Neural cell (in vitro differentiated cells): ENCODE measurements around the gene PIP5K1B. TPM values are rescaled to one million over a fixed set of nuclear protein-coding genes. Genes with fewer than 3 reads are reported as not detected.
"Not testable (repeated sequence)": the region's sequence is repeated elsewhere in the genome, so short reads cannot be mapped to it uniquely, and the experiment has no call there.

Source experiments
- H2AFZ ChIP-seq: fragments of 200-600, 300-800 bp; sonication (generic), shearing (Covaris generic); 2 replicates; pipeline ENCODE4 v1.6.0; 2014; ENCODE audit warnings: low read depth, mild to moderate bottlenecking, antibody characterized with exemption, low read length, moderate library complexity
- H3F3A ChIP-seq: fragments of 200-600 bp; shearing (Covaris generic); 2 replicates; pipeline ENCODE4 v1.6.1; 2016; ENCODE audit warnings: mild to moderate bottlenecking, moderate library complexity, mixed read lengths, antibody characterized with exemption, low read length; ENCODE audit not compliant: insufficient read depth, poor library complexity, severe bottlenecking
- H3K27ac ChIP-seq: fragments of 200-600, 300-800 bp; sonication (generic), shearing (Covaris generic); 2 replicates; pipeline ENCODE4 v1.5.1; 2014; ENCODE audit warnings: mild to moderate bottlenecking, low read length, moderate library complexity
- H3K27me3 ChIP-seq: fragments of 300-800, 200-600 bp; sonication (generic), shearing (Covaris generic); 2 replicates; pipeline ENCODE4 v1.6.0; 2014; ENCODE audit warnings: mild to moderate bottlenecking, low read depth, low read length, moderate library complexity; ENCODE audit not compliant: insufficient read depth
- H3K36me3 ChIP-seq: fragments of 300-800, 200-600 bp; sonication (generic), shearing (Covaris generic); 2 replicates; pipeline ENCODE4 v1.5.1; 2014; ENCODE audit warnings: mild to moderate bottlenecking, antibody characterized with exemption, low read length, moderate library complexity; ENCODE audit not compliant: insufficient read depth
- H3K4me2 ChIP-seq: fragments of 300-800, 200-600 bp; sonication (generic), shearing (Covaris generic); 2 replicates; pipeline ENCODE4 v1.6.0; 2014; ENCODE audit warnings: mild to moderate bottlenecking, low read length
- H3K4me3 ChIP-seq: fragments of 300-800, 200-600 bp; sonication (generic), shearing (Covaris generic); 2 replicates; pipeline ENCODE4 v1.5.1; 2014; ENCODE audit warnings: mild to moderate bottlenecking, low read length, moderate library complexity
- H3K79me2 ChIP-seq: fragments of 200-600 bp; shearing (Covaris generic); replicated peaks from 2 replicates; pipeline ENCODE4 v1.6.0; 2014; ENCODE audit warnings: mild to moderate bottlenecking, low read length, moderate library complexity; ENCODE audit not compliant: insufficient read depth
- H3K9ac ChIP-seq: fragments of 300-800, 200-600 bp; sonication (generic), shearing (Covaris generic); 2 replicates; pipeline ENCODE4 v1.6.1; 2016; ENCODE audit warnings: mild to moderate bottlenecking, low read length, mixed read lengths
- H3K9me2 ChIP-seq: fragments of 200-600 bp; shearing (Covaris generic); 2 replicates; pipeline ENCODE4 v1.6.1; 2016; ENCODE audit warnings: mild to moderate bottlenecking, low read length, mixed read lengths; ENCODE audit not compliant: insufficient read depth
- H3K9me3 ChIP-seq: fragments of 200-600, 300-800 bp; sonication (generic), shearing (Covaris generic); 2 replicates; pipeline ENCODE4 v1.6.1; 2016; ENCODE audit warnings: mild to moderate bottlenecking, mixed run types, low read length, moderate library complexity, mixed read lengths
- H4K20me1 ChIP-seq: fragments of 200-600 bp; shearing (Covaris generic); 2 replicates; pipeline ENCODE4 v1.6.1; 2016; ENCODE audit warnings: mild to moderate bottlenecking, mixed run types; ENCODE audit not compliant: insufficient read depth
- EP300 ChIP-seq: fragments of 450-650 bp; conservative IDR thresholded peaks from 2 replicates; pipeline ENCODE4 v1.6.1; 2014; ENCODE audit warnings: antibody characterized with exemption, mild to moderate bottlenecking, moderate library complexity; ENCODE audit not compliant: poor library complexity, severe bottlenecking
- EZH2 ChIP-seq: fragments of 200-600, 300-800 bp; shearing (Covaris generic), sonication (generic); IDR thresholded peaks from 2 replicates; pipeline ENCODE4 v1.6.1; 2014; ENCODE audit warnings: antibody characterized with exemption, low read length, borderline replicate concordance, mild to moderate bottlenecking; ENCODE audit not compliant: insufficient read depth, poor library complexity, severe bottlenecking
- MXI1 ChIP-seq: fragments of 450-650 bp; conservative IDR thresholded peaks from 2 replicates; pipeline ENCODE4 v1.6.1; 2014; ENCODE audit warnings: antibody characterized with exemption, mild to moderate bottlenecking; ENCODE audit not compliant: poor library complexity, severe bottlenecking
- POLR2AphosphoS5 ChIP-seq: IDR thresholded peaks from 2 replicates; pipeline ENCODE4 v1.6.1; 2012
- RAD21 ChIP-seq: fragments of 450-650 bp; conservative IDR thresholded peaks from 2 replicates; pipeline ENCODE4 v1.6.1; 2014; ENCODE audit warnings: antibody characterized with exemption, mild to moderate bottlenecking, moderate library complexity
- SMC3 ChIP-seq: fragments of 450-650 bp; conservative IDR thresholded peaks from 2 replicates; pipeline ENCODE4 v1.6.1; 2014; ENCODE audit warnings: antibody characterized with exemption, mild to moderate bottlenecking, moderate library complexity; ENCODE audit not compliant: poor library complexity
- TAF1 ChIP-seq: IDR thresholded peaks from 2 replicates; pipeline ENCODE4 v1.6.1; 2012; ENCODE audit warnings: low read depth
- polyA plus RNA-seq: library from polyadenylated mRNA; depleted of rRNA; stranded (reverse); fragments of >200 nt; gene quantifications from 2 replicates; pipeline ENCODE4 v1.2.3, GENCODE V29; 2014
- TF ChIP-seq, protein P1 (sequence below): fragments of 450-650 bp; IDR thresholded peaks from 2 replicates; pipeline ENCODE4 v1.5.1; 2014; ENCODE audit warnings: antibody characterized with exemption, mild to moderate bottlenecking, moderate library complexity; ENCODE audit not compliant: poor library complexity, severe bottlenecking
- TF ChIP-seq, protein P2 (sequence below): IDR thresholded peaks from 2 replicates; pipeline ENCODE4 v1.6.1; 2012; ENCODE audit warnings: borderline replicate concordance

Gene PIP5K1B
- polyA plus RNA-seq, 1 donor from 2014 or later: 1.5 TPM

DNA sequence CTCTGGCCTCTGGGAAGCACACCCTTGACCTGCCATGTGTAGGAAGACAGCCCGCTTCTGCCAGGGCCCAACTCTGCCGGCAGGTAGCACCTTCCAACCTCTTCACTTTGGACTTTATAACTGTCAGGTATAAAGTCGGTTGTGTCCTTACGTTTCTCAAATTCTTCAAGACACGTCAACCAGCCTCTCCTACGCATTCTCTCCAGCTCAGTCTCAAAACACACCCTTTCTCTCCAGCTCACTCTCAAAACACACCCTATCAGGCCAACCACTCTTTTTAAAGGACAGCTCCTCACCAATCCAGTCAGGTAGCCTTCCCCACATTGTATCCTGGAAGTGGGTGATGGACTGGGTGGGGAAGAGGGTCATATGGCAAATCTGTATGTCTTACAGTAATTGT, 344.1 kb downstream of the PIP5K1B start:
- H3K9me2 ChIP-seq: no peaks in the 10 kb centered on the region
- no peaks in the 10 kb centered on the region for H3K79me2 ChIP-seq
- H3F3A ChIP-seq: no peaks in the 10 kb centered on the region
- H3K9me3 ChIP-seq: no peaks in the 10 kb centered on the region
- no peaks in the 10 kb centered on the region for H3K27me3 ChIP-seq
- H3K4me2 ChIP-seq: no peak overlapping the region
- H2AFZ ChIP-seq: no peak overlapping the region
- H3K4me3 ChIP-seq: no peak overlapping the region
- no peaks in the 10 kb centered on the region for H3K36me3 ChIP-seq
- no peaks in the 10 kb centered on the region for H4K20me1 ChIP-seq
- TF ChIP-seq MXI1 (no peak), TAF1 (no peak), POLR2AphosphoS5 (no peak), EZH2 (no peak), RAD21 (no peak), SMC3 (no peak), EP300 (no peak)
- TF ChIP-seq, protein P1, sequence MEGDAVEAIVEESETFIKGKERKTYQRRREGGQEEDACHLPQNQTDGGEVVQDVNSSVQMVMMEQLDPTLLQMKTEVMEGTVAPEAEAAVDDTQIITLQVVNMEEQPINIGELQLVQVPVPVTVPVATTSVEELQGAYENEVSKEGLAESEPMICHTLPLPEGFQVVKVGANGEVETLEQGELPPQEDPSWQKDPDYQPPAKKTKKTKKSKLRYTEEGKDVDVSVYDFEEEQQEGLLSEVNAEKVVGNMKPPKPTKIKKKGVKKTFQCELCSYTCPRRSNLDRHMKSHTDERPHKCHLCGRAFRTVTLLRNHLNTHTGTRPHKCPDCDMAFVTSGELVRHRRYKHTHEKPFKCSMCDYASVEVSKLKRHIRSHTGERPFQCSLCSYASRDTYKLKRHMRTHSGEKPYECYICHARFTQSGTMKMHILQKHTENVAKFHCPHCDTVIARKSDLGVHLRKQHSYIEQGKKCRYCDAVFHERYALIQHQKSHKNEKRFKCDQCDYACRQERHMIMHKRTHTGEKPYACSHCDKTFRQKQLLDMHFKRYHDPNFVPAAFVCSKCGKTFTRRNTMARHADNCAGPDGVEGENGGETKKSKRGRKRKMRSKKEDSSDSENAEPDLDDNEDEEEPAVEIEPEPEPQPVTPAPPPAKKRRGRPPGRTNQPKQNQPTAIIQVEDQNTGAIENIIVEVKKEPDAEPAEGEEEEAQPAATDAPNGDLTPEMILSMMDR: no peak
- TF ChIP-seq, protein P2, sequence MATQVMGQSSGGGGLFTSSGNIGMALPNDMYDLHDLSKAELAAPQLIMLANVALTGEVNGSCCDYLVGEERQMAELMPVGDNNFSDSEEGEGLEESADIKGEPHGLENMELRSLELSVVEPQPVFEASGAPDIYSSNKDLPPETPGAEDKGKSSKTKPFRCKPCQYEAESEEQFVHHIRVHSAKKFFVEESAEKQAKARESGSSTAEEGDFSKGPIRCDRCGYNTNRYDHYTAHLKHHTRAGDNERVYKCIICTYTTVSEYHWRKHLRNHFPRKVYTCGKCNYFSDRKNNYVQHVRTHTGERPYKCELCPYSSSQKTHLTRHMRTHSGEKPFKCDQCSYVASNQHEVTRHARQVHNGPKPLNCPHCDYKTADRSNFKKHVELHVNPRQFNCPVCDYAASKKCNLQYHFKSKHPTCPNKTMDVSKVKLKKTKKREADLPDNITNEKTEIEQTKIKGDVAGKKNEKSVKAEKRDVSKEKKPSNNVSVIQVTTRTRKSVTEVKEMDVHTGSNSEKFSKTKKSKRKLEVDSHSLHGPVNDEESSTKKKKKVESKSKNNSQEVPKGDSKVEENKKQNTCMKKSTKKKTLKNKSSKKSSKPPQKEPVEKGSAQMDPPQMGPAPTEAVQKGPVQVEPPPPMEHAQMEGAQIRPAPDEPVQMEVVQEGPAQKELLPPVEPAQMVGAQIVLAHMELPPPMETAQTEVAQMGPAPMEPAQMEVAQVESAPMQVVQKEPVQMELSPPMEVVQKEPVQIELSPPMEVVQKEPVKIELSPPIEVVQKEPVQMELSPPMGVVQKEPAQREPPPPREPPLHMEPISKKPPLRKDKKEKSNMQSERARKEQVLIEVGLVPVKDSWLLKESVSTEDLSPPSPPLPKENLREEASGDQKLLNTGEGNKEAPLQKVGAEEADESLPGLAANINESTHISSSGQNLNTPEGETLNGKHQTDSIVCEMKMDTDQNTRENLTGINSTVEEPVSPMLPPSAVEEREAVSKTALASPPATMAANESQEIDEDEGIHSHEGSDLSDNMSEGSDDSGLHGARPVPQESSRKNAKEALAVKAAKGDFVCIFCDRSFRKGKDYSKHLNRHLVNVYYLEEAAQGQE: no peak
- H3K27ac ChIP-seq: no peak overlapping the region
- H3K9ac ChIP-seq: no peak overlapping the region

DNA sequence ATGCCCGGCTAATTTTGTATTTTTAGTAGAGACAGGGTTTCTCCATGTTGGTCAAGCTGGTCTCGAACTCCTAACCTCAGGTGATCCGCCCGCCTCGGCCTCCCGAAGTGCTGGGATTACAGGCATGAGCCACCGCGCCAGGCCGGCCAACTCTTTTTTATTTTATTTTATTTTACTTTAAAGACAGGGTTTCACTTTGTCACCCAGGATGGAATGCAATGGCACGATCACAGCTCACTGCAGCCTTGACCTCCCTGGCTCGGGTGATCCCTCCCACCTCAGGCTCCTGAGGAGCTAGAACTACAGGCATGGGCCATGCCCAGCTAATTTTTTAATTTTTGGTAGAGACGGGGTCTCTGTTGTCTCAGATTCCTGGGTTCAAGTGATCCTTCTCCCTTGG, 345.9 kb downstream of the PIP5K1B start:
- not testable (repeated sequence) for H3K9ac ChIP-seq, H3K36me3 ChIP-seq, H4K20me1 ChIP-seq, H3K4me3 ChIP-seq, H3K4me2 ChIP-seq, H2AFZ ChIP-seq, H3K79me2 ChIP-seq, H3K27me3 ChIP-seq, H3K9me2 ChIP-seq, H3F3A ChIP-seq, H3K9me3 ChIP-seq, H3K27ac ChIP-seq

DNA sequence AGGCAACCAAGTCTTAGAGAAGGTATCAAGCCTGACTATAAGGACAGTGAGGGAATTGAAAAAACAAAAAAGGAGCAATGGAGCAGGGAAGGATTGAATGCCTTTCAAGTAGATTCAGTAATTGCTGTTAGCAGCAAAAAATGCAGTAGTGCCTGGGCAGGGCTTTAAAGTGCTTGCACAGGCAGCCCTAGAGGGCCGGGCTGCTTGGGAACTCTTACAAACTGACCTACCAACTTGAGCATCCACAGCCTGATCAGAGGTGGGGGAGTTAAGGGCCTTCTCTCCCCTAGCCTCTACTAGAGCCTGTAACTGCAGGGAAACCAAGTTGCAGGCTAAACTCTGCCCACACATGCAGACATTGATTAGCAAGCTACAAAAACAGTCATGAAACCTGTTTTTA, 349.9 kb downstream of the PIP5K1B start:
- Histone ChIP-seq H3K9ac (no peak overlapping the region), H3K4me3 (no peak overlapping the region), H3K9me2 (no peaks in the 10 kb centered on the region), H3F3A (no peaks in the 10 kb centered on the region), H3K27me3 (no peaks in the 10 kb centered on the region), H3K4me2 (no peak overlapping the region), H3K79me2 (no peaks in the 10 kb centered on the region), H3K36me3 (no peaks in the 10 kb centered on the region), H4K20me1 (no peaks in the 10 kb centered on the region), H3K27ac (no peak overlapping the region), H2AFZ (no peak overlapping the region), H3K9me3 (no peaks in the 10 kb centered on the region)
- TF ChIP-seq EZH2 (no peak), EP300 (no peak), TAF1 (no peak), RAD21 (no peak), SMC3 (no peak), MXI1 (no peak), POLR2AphosphoS5 (no peak)
- TF ChIP-seq, protein P1: no peak
- TF ChIP-seq, protein P2: no peak
